Measurements from ENCODE around the gene SPOCK3.

GRCh38 chr4:166903408-166903807 is 330.9 kb downstream of the SPOCK3 start:
- TF ChIP-seq, protein P1, sequence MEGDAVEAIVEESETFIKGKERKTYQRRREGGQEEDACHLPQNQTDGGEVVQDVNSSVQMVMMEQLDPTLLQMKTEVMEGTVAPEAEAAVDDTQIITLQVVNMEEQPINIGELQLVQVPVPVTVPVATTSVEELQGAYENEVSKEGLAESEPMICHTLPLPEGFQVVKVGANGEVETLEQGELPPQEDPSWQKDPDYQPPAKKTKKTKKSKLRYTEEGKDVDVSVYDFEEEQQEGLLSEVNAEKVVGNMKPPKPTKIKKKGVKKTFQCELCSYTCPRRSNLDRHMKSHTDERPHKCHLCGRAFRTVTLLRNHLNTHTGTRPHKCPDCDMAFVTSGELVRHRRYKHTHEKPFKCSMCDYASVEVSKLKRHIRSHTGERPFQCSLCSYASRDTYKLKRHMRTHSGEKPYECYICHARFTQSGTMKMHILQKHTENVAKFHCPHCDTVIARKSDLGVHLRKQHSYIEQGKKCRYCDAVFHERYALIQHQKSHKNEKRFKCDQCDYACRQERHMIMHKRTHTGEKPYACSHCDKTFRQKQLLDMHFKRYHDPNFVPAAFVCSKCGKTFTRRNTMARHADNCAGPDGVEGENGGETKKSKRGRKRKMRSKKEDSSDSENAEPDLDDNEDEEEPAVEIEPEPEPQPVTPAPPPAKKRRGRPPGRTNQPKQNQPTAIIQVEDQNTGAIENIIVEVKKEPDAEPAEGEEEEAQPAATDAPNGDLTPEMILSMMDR (IDR thresholded peaks at IDR 0.05; ENCODE audit: low read depth, low read length, missing input control): no peak
- TF ChIP-seq, protein P2, sequence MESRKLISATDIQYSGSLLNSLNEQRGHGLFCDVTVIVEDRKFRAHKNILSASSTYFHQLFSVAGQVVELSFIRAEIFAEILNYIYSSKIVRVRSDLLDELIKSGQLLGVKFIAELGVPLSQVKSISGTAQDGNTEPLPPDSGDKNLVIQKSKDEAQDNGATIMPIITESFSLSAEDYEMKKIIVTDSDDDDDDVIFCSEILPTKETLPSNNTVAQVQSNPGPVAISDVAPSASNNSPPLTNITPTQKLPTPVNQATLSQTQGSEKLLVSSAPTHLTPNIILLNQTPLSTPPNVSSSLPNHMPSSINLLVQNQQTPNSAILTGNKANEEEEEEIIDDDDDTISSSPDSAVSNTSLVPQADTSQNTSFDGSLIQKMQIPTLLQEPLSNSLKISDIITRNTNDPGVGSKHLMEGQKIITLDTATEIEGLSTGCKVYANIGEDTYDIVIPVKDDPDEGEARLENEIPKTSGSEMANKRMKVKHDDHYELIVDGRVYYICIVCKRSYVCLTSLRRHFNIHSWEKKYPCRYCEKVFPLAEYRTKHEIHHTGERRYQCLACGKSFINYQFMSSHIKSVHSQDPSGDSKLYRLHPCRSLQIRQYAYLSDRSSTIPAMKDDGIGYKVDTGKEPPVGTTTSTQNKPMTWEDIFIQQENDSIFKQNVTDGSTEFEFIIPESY (IDR thresholded peaks at IDR 0.05): no peak

All from liver (tissue), 2 donors.